ENCODE data around the gene ACYP1. TPM values are rescaled to one million over a fixed set of nuclear protein-coding genes. Genes with fewer than 3 reads are reported as not detected.

Gene ACYP1
- total and polyA plus RNA-seq, 2 of the 13 experiments (the other 11 are each of a cell fraction or from before 2014, with no cell fraction given): 9.7 to 22.4 TPM

- FAIRE-seq: no peak
- Histone ChIP-seq H4K20me1 (ENCODE audit: insufficient read depth, low read length) (no peaks in the 10 kb centered on the region), H3K9me3 (ENCODE audit: low read length) (no peaks in the 10 kb centered on the region), H3K27me3 (ENCODE audit: control insufficient read depth in 1 of 2, insufficient read depth in 2 of 2, low read length in 2 of 2) (no peaks in the 10 kb centered on the region; a peak in 1 of 5 replicates), H3K36me3 (replicated peaks in 1 of 2; ENCODE audit: control insufficient read depth in 1 of 2, insufficient read depth in 2 of 2, low read length in 2 of 2) (peaks cover 0 to 3% of the 10 kb centered on the region in 2 experiments; a peak in 1 of 5 replicates), H3K4me3 (replicated peaks in 1 of 3; ENCODE audit: insufficient read depth in 1 of 3, low read depth in 2 of 3, low read length in 3 of 3) (no peak overlapping the region), H3K4me1 (ENCODE audit: insufficient read depth, low read length) (peaks cover 13% of the 10 kb centered on the region), H3K4me2 (ENCODE audit: low read depth, low read length) (no peak overlapping the region), H3K27ac (ENCODE audit: extremely low read length, insufficient read depth, low read length) (no peak overlapping the region), H3K9ac (ENCODE audit: insufficient read depth, low read depth, low read length) (no peak overlapping the region), H3K79me2 (ENCODE audit: insufficient read depth, low read length) (peaks cover 11% of the 10 kb centered on the region), H2AFZ (ENCODE audit: low read length) (no peak overlapping the region)
- no TSS peak for BruUV-seq (replicated peaks)
- 97% methylated on average over 2 of the region's 2 CpGs for WGBS (ENCODE audit: low lambda C conversion rate)
- POLR2A ChIA-PET: no interaction called here
- intact Hi-C loops (cut with micrococcal nuclease; ENCODE audit: unreplicated experiment): loop anchor here (10.0 kb wide), 1 partner anchor 55 kb away; the partner anchor contains the start of gene EIF2B2
- CTCF ChIA-PET (ENCODE audit: low intra/inter-chr PET ratio, low total read pairs): no interaction called here
- in situ Hi-C loops (cut with HindIII; ENCODE audit: extremely low pct_ligation_motif_present, low pct_unique_long_range_greater_than_20kb): no loop called here
- no peak for ATAC-seq
- no peak for DNase-seq (ENCODE audit: low spot score)
- TF ChIP-seq AGO2 (optimal IDR thresholded peaks at IDR 0.05; ENCODE audit: low read depth, low read length): no peak
- TF ChIP-seq ZNF232 (CRISPR knock-in tag; IDR thresholded peaks at IDR 0.05; ENCODE audit: borderline replicate concordance): no peak
- TF ChIP-seq PAXIP1 (CRISPR knock-in tag; conservative IDR thresholded peaks at IDR 0.05): no peak
- TF ChIP-seq MAFF (IDR thresholded peaks at IDR 0.05; ENCODE audit: low read depth, low read length): no peak
- no peak for TF ChIP-seq HMGXB3 (CRISPR knock-in tag; IDR thresholded peaks at IDR 0.05; ENCODE audit: borderline replicate concordance)
- TF ChIP-seq NR2F2 (IDR thresholded peaks at IDR 0.05; ENCODE audit: borderline replicate concordance, low read depth): no peak
- TF ChIP-seq ZNF720 (CRISPR knock-in tag; IDR thresholded peaks at IDR 0.05): no peak
- no peak for TF ChIP-seq CTCF (CRISPR knock-in tag; IDR thresholded peaks at IDR 0.05)
- TF ChIP-seq ZFP36 (IDR thresholded peaks at IDR 0.05; ENCODE audit: borderline replicate concordance, low read depth, low read length, partially characterized antibody): no peak
- TF ChIP-seq, protein P1, sequence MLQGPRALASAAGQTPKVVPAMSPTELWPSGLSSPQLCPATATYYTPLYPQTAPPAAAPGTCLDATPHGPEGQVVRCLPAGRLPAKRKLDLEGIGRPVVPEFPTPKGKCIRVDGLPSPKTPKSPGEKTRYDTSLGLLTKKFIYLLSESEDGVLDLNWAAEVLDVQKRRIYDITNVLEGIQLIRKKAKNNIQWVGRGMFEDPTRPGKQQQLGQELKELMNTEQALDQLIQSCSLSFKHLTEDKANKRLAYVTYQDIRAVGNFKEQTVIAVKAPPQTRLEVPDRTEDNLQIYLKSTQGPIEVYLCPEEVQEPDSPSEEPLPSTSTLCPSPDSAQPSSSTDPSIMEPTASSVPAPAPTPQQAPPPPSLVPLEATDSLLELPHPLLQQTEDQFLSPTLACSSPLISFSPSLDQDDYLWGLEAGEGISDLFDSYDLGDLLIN (CRISPR knock-in tag; IDR thresholded peaks at IDR 0.05; ENCODE audit: borderline replicate concordance): no peak
These were observed 4.2 kb downstream of the ACYP1 start for GRCh38 chr14:75059642-75060041.

Data from HepG2 (cell line).